Natural killer cell (primary cell): ENCODE results near the gene TMEM147. TPM values are rescaled to one million over a fixed set of nuclear protein-coding genes. Genes with fewer than 3 reads are reported as not detected.

Experiments used
- ATAC-seq, 3 donors: fragments of 150-1000 bp in 2 of 3; fragments of 200-7000 bp in 1 of 3; cut with Tn5 transposase; 1 replicate in 1 of 3; 2 replicates in 2 of 3; pipeline ENCODE4 v1.10.0; 2021; ENCODE audit warnings: mild to moderate bottlenecking in 2 of 3, moderate library complexity in 2 of 3
- DNase-seq, 2 donors: peaks; one replicate each; pipeline versions ENCODE4 v3.0.0 to v3.0.0-alpha.2; 2013 to 2021; ENCODE audit warnings: mixed read lengths in 1 of 2
- H3K27ac ChIP-seq: one replicate; pipeline ENCODE4 v1.5.1; 2013; ENCODE audit warnings: mild to moderate bottlenecking, low read length
- H3K27me3 ChIP-seq: one replicate; pipeline ENCODE4 v1.6.1; 2013; ENCODE audit warnings: low read length; ENCODE audit not compliant: control insufficient read depth, insufficient read depth
- H3K36me3 ChIP-seq: one replicate; pipeline ENCODE4 v1.6.1; 2013; ENCODE audit warnings: low read length; ENCODE audit not compliant: control insufficient read depth, insufficient read depth
- H3K4me1 ChIP-seq: one replicate; pipeline ENCODE4 v1.6.1; 2013; ENCODE audit warnings: low read length; ENCODE audit not compliant: control insufficient read depth, insufficient read depth
- H3K4me3 ChIP-seq: one replicate; pipeline ENCODE4 v1.5.1; 2013; ENCODE audit warnings: low read length
- H3K9me3 ChIP-seq: one replicate; pipeline ENCODE4 v1.6.1; 2013; ENCODE audit warnings: low read length; ENCODE audit not compliant: control insufficient read depth, insufficient read depth
- H3K27ac Mint-ChIP-seq, 2 donors: one replicate each; pipeline ENCODE4 v1.8.0; 2022; ENCODE audit warnings: mild to moderate bottlenecking in 2 of 2, mixed read lengths in 2 of 2, moderate library complexity in 1 of 2
- H3K27me3 Mint-ChIP-seq, 2 donors: one replicate each; pipeline ENCODE4 v1.8.0; 2022; ENCODE audit warnings: low read depth in 2 of 2, mixed read lengths in 2 of 2
- H3K36me3 Mint-ChIP-seq: one replicate; pipeline ENCODE4 v1.8.0; 2022; ENCODE audit warnings: mixed read lengths
- H3K4me1 Mint-ChIP-seq, 2 donors: one replicate each; pipeline ENCODE4 v1.8.0; 2022; ENCODE audit warnings: mixed read lengths in 2 of 2
- H3K4me3 Mint-ChIP-seq: one replicate; pipeline ENCODE4 v1.8.0; 2022; ENCODE audit warnings: mild to moderate bottlenecking, moderate library complexity, mixed read lengths
- H3K9me3 Mint-ChIP-seq, 2 donors: one replicate each; pipeline ENCODE4 v1.8.0; 2022; ENCODE audit warnings: mixed read lengths in 2 of 2
- WGBS: methylation state at CpG from one replicate; pipeline ENCODE4 v1.1.7; 2013; ENCODE audit warnings: missing lambda C conversion rate; ENCODE audit not compliant: insufficient coverage; 5-methylcytosine and 5-hydroxymethylcytosine counted together
- intact Hi-C: fragments of 100-400 bp; cut with micrococcal nuclease; formaldehyde crosslinking; loops from one replicate; pipeline ENCODE4 v1.14.2; 2022
- total RNA-seq, 4 donors: library from RNA; stranded (reverse); fragments of 120-200 nt in 1 of 4; gene quantifications; one replicate each; pipeline versions ENCODE4 v1.2.3 to v1.2.4, GENCODE V29; 2013 to 2022
- TF ChIP-seq, protein P1 (sequence below): fragments of 200-600 bp; IDR thresholded peaks from one replicate; pipeline ENCODE4 v1.8.0; 2022; ENCODE audit warnings: antibody characterized with exemption

Gene TMEM147
- total RNA-seq, 3 donors from 2014 or later (not counting 1 experiment from before 2014, with no cell fraction given) = 30.6 to 37.9 (median 31.2) TPM

DNA sequence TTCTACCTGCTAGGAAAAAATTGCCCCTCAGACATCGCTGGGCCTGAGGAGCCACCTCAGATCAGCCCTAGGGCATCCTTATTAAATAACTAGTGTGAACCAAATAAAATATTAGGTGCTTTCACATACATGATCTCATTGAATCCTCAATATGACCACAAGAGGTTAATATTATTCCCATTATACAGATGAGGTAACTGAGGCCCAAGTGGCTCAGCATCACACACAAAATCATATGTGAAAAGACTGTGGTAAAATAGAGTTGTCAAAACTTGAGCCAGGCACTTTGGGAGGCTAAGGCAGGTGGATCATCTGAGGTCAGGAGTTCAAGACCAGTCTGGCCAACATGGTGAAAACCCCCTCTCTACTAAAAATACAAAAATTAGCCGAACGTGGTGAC lies 29.1 kb upstream of the TMEM147 start:
- Mint-ChIP-seq H3K4me1 (no peaks in the 10 kb centered on the region), H3K27me3 (peaks cover 15 to 22% of the 10 kb centered on the region in 2 donors), H3K27ac (no peak overlapping the region), H3K9me3 (no peaks in the 10 kb centered on the region), H3K36me3 (no peaks in the 10 kb centered on the region), H3K4me3 (no peak overlapping the region)
- Histone ChIP-seq H3K27ac (no peak overlapping the region), H3K9me3 (no peaks in the 10 kb centered on the region), H3K36me3 (no peaks in the 10 kb centered on the region), H3K27me3 (no peaks in the 10 kb centered on the region), H3K4me1 (no peaks in the 10 kb centered on the region), H3K4me3 (no peak overlapping the region)
- ATAC-seq = no peak
- intact Hi-C loops = no loop called here
- 86% methylated on average over 1 of the region's 3 CpGs for WGBS
- DNase-seq = no peak
- TF ChIP-seq, protein P1, sequence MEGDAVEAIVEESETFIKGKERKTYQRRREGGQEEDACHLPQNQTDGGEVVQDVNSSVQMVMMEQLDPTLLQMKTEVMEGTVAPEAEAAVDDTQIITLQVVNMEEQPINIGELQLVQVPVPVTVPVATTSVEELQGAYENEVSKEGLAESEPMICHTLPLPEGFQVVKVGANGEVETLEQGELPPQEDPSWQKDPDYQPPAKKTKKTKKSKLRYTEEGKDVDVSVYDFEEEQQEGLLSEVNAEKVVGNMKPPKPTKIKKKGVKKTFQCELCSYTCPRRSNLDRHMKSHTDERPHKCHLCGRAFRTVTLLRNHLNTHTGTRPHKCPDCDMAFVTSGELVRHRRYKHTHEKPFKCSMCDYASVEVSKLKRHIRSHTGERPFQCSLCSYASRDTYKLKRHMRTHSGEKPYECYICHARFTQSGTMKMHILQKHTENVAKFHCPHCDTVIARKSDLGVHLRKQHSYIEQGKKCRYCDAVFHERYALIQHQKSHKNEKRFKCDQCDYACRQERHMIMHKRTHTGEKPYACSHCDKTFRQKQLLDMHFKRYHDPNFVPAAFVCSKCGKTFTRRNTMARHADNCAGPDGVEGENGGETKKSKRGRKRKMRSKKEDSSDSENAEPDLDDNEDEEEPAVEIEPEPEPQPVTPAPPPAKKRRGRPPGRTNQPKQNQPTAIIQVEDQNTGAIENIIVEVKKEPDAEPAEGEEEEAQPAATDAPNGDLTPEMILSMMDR = no peak

DNA sequence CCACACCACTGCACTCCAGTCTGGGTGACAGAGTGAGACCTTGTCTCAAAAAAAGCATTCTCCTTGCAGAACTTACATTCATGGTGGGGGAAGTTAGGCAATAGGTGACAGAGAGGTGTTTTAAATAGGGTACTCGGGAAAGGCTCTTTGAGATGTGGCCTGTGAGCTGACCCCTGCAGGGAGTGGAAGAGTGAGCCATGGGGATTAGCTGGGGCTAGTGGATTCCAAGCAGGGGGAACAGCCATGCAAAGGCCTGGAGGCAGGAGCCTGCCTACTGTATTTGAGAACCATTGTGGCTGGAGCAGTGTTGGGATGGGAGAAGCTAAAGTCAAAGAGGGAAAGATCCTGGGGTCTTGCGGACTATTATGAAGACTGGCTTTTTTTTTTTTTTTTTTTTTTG lies 28.1 kb upstream of the TMEM147 start:
- Histone ChIP-seq H3K27me3 (no peaks in the 10 kb centered on the region), H3K9me3 (no peaks in the 10 kb centered on the region), H3K4me1 (no peaks in the 10 kb centered on the region), H3K27ac (no peak overlapping the region), H3K4me3 (no peak overlapping the region), H3K36me3 (no peaks in the 10 kb centered on the region)
- DNase-seq = no peak
- intact Hi-C loops = no loop called here
- H3K27me3 Mint-ChIP-seq = peaks cover 15 to 16% of the 10 kb centered on the region in 2 donors
- WGBS = 84% methylated on average over 2 of the region's 2 CpGs
- no peaks in the 10 kb centered on the region for H3K9me3 Mint-ChIP-seq
- no peaks in the 10 kb centered on the region for H3K36me3 Mint-ChIP-seq
- H3K4me3 Mint-ChIP-seq = no peak overlapping the region
- H3K4me1 Mint-ChIP-seq = no peaks in the 10 kb centered on the region
- ATAC-seq = no peak
- no peak overlapping the region for H3K27ac Mint-ChIP-seq
- TF ChIP-seq, protein P1 = no peak

DNA sequence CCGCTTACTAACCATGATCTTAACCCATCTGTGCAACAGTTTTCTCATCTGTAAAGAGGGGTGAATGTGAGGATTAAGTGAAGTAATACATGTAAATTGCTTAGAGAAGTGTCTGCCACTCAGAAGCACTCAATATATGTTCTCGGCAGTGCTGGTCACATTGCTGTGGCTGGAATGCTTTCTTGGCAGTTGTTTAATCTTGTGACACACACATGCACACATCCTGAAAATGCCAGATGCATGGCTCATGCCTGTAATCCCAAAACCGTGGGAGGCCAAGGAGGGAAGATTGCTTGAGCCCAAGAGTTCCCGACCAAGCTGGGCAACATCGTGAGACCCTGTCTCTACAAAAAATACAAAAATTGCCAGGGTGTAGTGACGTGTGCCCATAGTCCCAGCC lies 27.1 kb upstream of the TMEM147 start:
- no peaks in the 10 kb centered on the region for H3K9me3 ChIP-seq
- peaks cover 9 to 11% of the 10 kb centered on the region in 2 donors for H3K27me3 Mint-ChIP-seq
- WGBS = 84% methylated on average over 5 of the region's 6 CpGs
- no peaks in the 10 kb centered on the region for H3K36me3 Mint-ChIP-seq
- no peak overlapping the region for H3K27ac ChIP-seq
- intact Hi-C loops = no loop called here
- no peak overlapping the region for H3K4me3 ChIP-seq
- no peaks in the 10 kb centered on the region for H3K9me3 Mint-ChIP-seq
- H3K36me3 ChIP-seq = no peaks in the 10 kb centered on the region
- TF ChIP-seq, protein P1 = no peak
- no peak for DNase-seq
- no peaks in the 10 kb centered on the region for H3K27me3 ChIP-seq
- H3K27ac Mint-ChIP-seq = no peak overlapping the region
- no peak for ATAC-seq
- H3K4me3 Mint-ChIP-seq = no peak overlapping the region
- no peaks in the 10 kb centered on the region for H3K4me1 Mint-ChIP-seq
- no peaks in the 10 kb centered on the region for H3K4me1 ChIP-seq

DNA sequence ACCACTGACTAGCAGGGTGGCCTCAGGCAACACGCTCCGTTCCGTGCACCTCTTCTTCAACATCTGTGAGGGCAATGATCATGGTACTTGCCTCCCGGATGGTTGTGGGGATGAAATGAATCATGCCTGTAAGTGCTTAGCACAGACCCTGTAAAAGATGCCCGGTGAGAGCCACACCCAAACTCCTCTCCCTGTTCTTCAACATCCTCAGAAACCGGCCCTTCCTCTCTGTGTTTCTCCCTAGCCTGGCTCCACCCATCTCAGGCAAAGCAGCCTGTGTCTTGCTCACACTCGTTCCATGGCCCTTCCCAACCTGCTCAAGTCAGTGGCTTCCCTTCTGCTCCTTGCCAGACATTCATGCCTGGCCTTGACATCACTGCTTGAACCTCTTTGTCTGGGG lies 26.1 kb upstream of the TMEM147 start:
- Mint-ChIP-seq H3K27ac (no peak overlapping the region), H3K9me3 (no peaks in the 10 kb centered on the region), H3K4me1 (no peaks in the 10 kb centered on the region), H3K4me3 (no peak overlapping the region), H3K27me3 (peaks cover 8 to 10% of the 10 kb centered on the region in 2 donors), H3K36me3 (no peaks in the 10 kb centered on the region)
- H3K4me3 ChIP-seq = no peak overlapping the region
- H3K27me3 ChIP-seq = no peaks in the 10 kb centered on the region
- DNase-seq (no peak), ATAC-seq (no peak)
- 72% methylated on average over 6 of the region's 7 CpGs for WGBS
- TF ChIP-seq, protein P1 = no peak
- no peaks in the 10 kb centered on the region for H3K36me3 ChIP-seq
- no peak overlapping the region for H3K27ac ChIP-seq
- no peaks in the 10 kb centered on the region for H3K9me3 ChIP-seq
- intact Hi-C loops = no loop called here
- no peaks in the 10 kb centered on the region for H3K4me1 ChIP-seq
